OCI-LY3 (cell line): ENCODE results near the gene FAM174B.

ENCODE experiments used
- H2AFZ ChIP-seq: fragments of 200-600, 300-600 bp; shearing (Covaris generic); 2 replicates; pipeline ENCODE4 v1.6.0; 2014; ENCODE audit warnings: antibody characterized with exemption, low read depth, low read length
- H3K27ac ChIP-seq: fragments of 200-600, 300-600 bp; sonication (generic); 2 replicates; pipeline ENCODE4 v1.5.1; 2014; ENCODE audit warnings: mild to moderate bottlenecking, low read length, moderate library complexity, mixed read lengths
- H3K27me3 ChIP-seq: fragments of 200-600, 300-600 bp; sonication (generic); 2 replicates; pipeline ENCODE4 v1.6.1; 2014; ENCODE audit warnings: low read depth, low read length, mixed read lengths
- H3K36me3 ChIP-seq: fragments of 200-600, 300-600 bp; sonication (generic); replicated peaks from 2 replicates; pipeline ENCODE3; 2014; ENCODE audit warnings: low read depth, low read length, mixed read lengths
- H3K4me1 ChIP-seq: fragments of 300-600, 200-600 bp; sonication (generic); 2 replicates; pipeline ENCODE4 v1.6.1; 2014; ENCODE audit warnings: low read length, mixed read lengths
- H3K4me2 ChIP-seq: fragments of 200-600, 300-600 bp; sonication (generic); 2 replicates; pipeline ENCODE4 v1.6.1; 2014; ENCODE audit warnings: low read length, mixed read lengths
- H3K4me3 ChIP-seq: fragments of 300-600, 200-600 bp; sonication (generic); 2 replicates; pipeline ENCODE4 v1.5.1; 2014; ENCODE audit warnings: antibody characterized with exemption, mild to moderate bottlenecking, low read length, moderate library complexity
- H3K79me2 ChIP-seq: fragments of 300-600, 200-600 bp; shearing (Covaris generic); 2 replicates; pipeline ENCODE4 v1.6.1; 2014; ENCODE audit warnings: mild to moderate bottlenecking, low read length, mixed read lengths
- H3K9ac ChIP-seq: fragments of 300-600, 200-600 bp; shearing (Covaris generic); 2 replicates; pipeline ENCODE4 v1.6.0; 2014; ENCODE audit warnings: mild to moderate bottlenecking, low read length, moderate library complexity
- H3K9me3 ChIP-seq: fragments of 200-600, 300-600 bp; shearing (Covaris generic); 2 replicates; pipeline ENCODE4 v1.6.1; 2014; ENCODE audit warnings: low read length, mixed read lengths; ENCODE audit not compliant: insufficient read depth
- H4K20me1 ChIP-seq: fragments of 200-600, 300-600 bp; sonication (generic); 2 replicates; pipeline ENCODE4 v1.6.1; 2016; ENCODE audit warnings: low read length, mixed read lengths; ENCODE audit not compliant: insufficient read depth
- CTCF ChIP-seq: fragments of 200-600, 300-600 bp; sonication (generic); IDR thresholded peaks from 2 replicates; pipeline ENCODE4 v1.5.1; 2014; ENCODE audit warnings: antibody characterized with exemption, low read length, low read depth
- EZH2phosphoT487 ChIP-seq: fragments of 200-600 bp; shearing (Covaris generic); IDR thresholded peaks from 2 replicates; pipeline ENCODE4 v1.6.1; 2018; ENCODE audit warnings: antibody characterized with exemption, mixed run types, low read depth

FAM174B gene

GRCh38 chr15:92599394-92599970 lies 56.1 kb downstream of the FAM174B start:
- H3K27ac ChIP-seq = no peak overlapping the region
- TF ChIP-seq EZH2phosphoT487 (no peak), CTCF (no peak)
- no peak overlapping the region for H3K4me3 ChIP-seq
- no peaks in the 10 kb centered on the region for H4K20me1 ChIP-seq
- H3K9me3 ChIP-seq = no peaks in the 10 kb centered on the region
- H2AFZ ChIP-seq = no peak overlapping the region
- no peak overlapping the region for H3K9ac ChIP-seq
- no peaks in the 10 kb centered on the region for H3K4me1 ChIP-seq
- H3K79me2 ChIP-seq = no peaks in the 10 kb centered on the region
- peaks cover 85% of the 10 kb centered on the region for H3K27me3 ChIP-seq
- no peaks in the 10 kb centered on the region for H3K36me3 ChIP-seq
- H3K4me2 ChIP-seq = no peak overlapping the region

- no peak overlapping the region for H3K27ac ChIP-seq
- no peaks in the 10 kb centered on the region for H3K9me3 ChIP-seq
- no peaks in the 10 kb centered on the region for H4K20me1 ChIP-seq
- H3K27me3 ChIP-seq = peaks cover 85% of the 10 kb centered on the region
- H3K79me2 ChIP-seq = no peaks in the 10 kb centered on the region
- no peak overlapping the region for H3K4me2 ChIP-seq
- no peak overlapping the region for H3K9ac ChIP-seq
- H3K4me3 ChIP-seq = no peak overlapping the region
- no peaks in the 10 kb centered on the region for H3K4me1 ChIP-seq
- TF ChIP-seq CTCF (no peak), EZH2phosphoT487 (no peak)
- no peak overlapping the region for H2AFZ ChIP-seq
- H3K36me3 ChIP-seq = no peaks in the 10 kb centered on the region
Measured at GRCh38 chr15:92597548-92597947, 58.0 kb downstream of the FAM174B start.

- Histone ChIP-seq H3K36me3 (no peaks in the 10 kb centered on the region), H3K27me3 (peaks cover 83% of the 10 kb centered on the region), H4K20me1 (no peaks in the 10 kb centered on the region), H3K79me2 (no peaks in the 10 kb centered on the region), H3K27ac (no peak overlapping the region), H2AFZ (no peak overlapping the region), H3K4me2 (no peak overlapping the region), H3K4me3 (no peak overlapping the region), H3K9me3 (no peaks in the 10 kb centered on the region), H3K9ac (no peak overlapping the region), H3K4me1 (no peaks in the 10 kb centered on the region)
- TF ChIP-seq CTCF = no peak
- TF ChIP-seq EZH2phosphoT487 = no peak
Measured at GRCh38 chr15:92596623-92597022, 59.0 kb downstream of the FAM174B start.

- Histone ChIP-seq H3K9me3 (no peaks in the 10 kb centered on the region), H3K27me3 (peaks cover 79% of the 10 kb centered on the region)
Measured at GRCh38 chr15:92595506-92596381, 59.8 kb downstream of the FAM174B start.

More at GRCh38 chr15:92595506-92596381, 59.8 kb downstream of the FAM174B start:
- no peaks in the 10 kb centered on the region for H3K36me3 ChIP-seq
- H2AFZ ChIP-seq = no peak overlapping the region
- H3K9ac ChIP-seq = no peak overlapping the region
- H3K27ac ChIP-seq = no peak overlapping the region
- no peaks in the 10 kb centered on the region for H3K4me1 ChIP-seq
- H3K79me2 ChIP-seq = no peaks in the 10 kb centered on the region
- H4K20me1 ChIP-seq = no peaks in the 10 kb centered on the region
- no peak overlapping the region for H3K4me3 ChIP-seq
- no peak overlapping the region for H3K4me2 ChIP-seq
- TF ChIP-seq EZH2phosphoT487 (no peak), CTCF (no peak)
